Renal cortex interstitium (tissue), 11 donors: ENCODE measurements around the gene FUS. TPM values are rescaled to one million over a fixed set of nuclear protein-coding genes. Genes with fewer than 3 reads are reported as not detected.
"Not testable (repeated sequence)": the region's sequence is repeated elsewhere in the genome, so short reads cannot be mapped to it uniquely, and the experiment has no call there.

ENCODE experiments used
- DNase-seq, 11 donors: peaks; one replicate each; pipeline ENCODE4 v3.0.0-alpha.2; 2013; ENCODE audit warnings: low read depth in 9 of 11, low spot score in 4 of 11; ENCODE audit errors: extremely low read depth in 1 of 11
- polyA plus RNA-seq, 3 donors: library from polyadenylated mRNA; unstranded; fragments of 120-200 nt; gene quantifications; one replicate each; pipeline ENCODE4 v1.2.1, GENCODE V29; 2013; ENCODE audit not compliant: insufficient read length in 3 of 3

The FUS gene
- polyA plus RNA-seq, 3 donors: 736 to 808 (median 782) TPM

DNA sequence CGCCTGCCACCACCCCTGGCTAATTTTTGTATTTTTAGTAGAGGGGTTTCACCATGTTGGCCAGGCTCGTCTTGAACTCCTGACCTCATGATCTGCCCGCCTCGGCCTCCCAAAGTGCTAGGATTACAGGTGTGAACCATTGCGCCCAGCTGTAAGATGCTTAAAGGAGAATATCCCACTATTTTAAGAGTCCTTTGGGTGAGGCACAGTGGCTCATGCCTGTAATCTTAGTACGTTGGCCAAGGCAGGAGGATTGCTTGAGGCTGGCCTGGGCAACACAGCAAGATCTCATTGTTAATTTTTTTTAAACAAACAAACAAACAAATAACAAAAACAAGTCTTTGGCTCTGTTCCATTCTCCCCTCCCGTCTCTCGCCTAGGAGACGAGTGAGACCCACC, 38.9 kb upstream of the FUS start:
- DNase-seq: not testable (repeated sequence)

DNA sequence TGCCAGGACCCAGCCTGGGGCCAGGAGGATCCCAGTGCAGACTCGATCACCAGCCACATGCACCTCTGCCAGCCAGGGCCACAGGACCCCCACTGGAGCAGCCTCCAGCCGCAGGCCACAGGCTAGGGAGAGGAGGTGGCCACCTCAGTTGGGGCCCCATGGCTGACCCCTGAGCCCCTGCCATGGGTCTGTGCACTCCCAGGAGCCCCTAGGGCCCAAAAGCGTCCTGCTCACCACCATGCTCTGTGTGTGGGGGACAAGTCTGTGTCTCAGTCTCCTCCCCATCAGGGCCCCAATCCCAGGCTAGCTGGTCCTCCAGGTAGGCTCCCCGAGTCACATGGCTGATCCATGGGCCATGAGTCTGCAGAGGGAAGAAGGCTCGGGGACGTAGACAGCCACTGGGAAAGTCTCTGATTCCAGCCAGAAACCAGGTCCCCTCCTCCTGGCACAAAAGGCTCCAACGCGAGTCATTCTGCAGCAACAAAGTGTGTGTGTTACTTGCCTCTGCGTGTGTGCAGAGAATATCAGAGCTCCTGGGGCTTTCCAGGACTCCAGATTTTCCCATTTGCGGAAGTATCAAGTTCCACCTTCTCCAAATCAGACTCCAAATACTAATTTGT, 38.3 kb upstream of the FUS start:
- DNase-seq: no peak

DNA sequence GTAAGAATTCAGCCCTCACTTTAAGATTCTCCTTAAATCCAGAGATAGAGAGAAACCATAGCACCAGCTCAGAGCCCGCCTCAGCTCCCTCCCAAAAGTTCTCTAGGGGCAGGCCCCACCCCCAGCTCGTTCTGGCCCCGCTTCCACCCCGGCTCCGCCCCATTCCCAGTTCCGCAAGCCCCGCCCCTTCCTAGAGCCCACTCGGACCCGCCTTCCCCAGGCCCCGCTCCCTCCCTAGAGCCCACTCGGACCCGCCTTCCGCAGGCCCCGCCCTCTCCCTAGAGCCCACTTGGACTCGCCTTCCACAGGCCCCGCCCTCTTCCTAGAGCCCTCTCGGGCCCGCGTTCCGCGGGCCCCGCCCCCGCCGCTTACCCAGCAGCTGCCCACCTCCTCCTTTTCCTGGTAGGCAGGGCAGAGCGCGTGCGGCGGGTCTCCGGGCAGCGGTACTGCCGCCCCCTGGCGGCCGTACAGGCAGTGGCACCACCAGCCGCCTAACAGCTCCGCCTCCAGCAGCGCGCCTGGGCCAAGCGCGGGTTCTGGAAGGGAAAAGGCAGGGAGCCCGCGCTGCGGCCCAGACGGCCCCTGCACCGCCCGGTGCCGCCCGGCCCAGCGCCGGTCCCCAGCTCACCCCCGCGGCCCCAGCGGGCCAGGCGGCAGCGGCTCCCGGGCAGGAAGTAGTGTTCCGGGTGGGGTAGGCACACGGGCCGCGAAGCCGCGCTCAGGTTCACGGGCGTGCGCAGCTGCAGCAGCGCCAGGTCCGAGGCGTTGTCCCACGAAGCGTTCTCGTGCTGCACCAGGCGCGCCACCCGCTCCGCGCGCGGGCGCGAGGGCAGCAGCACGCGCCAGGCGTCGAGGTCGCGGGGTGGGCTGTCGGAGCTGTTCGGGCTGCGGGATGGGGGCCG, 37.6 kb upstream of the FUS start:
- DNase-seq: peak; percentile 94 to 99 (median 98)

DNA sequence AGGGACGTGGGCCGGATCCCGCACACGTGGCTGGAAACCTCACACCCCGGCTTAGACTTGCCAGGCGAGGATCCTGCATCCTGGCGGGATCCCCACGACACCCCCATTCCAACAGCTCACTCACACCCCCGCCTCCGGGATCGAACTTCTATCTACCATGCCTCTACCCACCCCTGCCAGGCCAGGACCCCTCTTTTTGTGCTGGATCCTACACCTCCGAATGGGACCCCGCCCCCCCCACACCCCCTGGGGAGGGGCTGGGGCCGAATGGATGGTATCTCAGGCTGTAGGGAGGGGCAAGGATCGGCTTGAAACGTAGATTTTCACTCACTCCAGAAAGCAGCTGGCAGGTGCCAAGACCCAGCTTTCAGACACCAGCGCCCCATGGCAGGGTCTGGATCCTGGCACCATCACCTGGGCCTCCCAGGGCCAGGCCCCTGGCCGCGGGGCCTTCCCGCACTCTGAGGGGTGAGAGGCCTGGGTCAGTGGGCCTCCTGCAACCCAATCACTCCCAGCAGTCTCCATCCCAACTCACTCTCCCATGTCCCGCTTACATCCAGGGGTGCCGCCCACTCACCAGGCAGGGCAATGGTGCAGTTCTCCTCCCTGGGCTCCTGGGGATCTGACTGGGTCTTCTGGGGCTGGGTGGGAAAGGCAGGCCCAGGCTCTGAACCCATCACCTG, 36.8 kb upstream of the FUS start:
- no peak for DNase-seq

DNA sequence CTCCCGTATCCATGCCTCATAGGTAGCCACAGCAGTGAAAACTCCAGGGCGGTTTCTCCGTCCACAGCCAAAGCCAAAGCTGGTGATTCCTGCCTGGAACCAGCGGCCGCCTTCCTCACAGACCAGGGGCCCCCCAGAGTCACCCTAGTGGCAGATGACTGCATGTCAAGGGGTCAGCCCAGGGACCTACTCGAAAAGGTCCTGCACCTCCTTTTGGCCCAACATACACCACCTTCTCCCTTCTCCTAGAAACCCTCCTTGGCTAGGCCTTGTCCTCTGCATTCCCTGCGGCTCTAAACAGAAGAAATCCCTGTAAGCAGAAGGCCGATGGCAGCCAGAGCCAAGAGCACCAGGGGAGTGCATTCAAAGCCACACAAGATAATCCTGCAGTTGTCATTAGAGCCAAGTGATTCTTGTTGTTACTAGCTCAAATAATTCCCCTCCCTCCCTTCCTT, 36.2 kb upstream of the FUS start:
- DNase-seq: no peak

DNA sequence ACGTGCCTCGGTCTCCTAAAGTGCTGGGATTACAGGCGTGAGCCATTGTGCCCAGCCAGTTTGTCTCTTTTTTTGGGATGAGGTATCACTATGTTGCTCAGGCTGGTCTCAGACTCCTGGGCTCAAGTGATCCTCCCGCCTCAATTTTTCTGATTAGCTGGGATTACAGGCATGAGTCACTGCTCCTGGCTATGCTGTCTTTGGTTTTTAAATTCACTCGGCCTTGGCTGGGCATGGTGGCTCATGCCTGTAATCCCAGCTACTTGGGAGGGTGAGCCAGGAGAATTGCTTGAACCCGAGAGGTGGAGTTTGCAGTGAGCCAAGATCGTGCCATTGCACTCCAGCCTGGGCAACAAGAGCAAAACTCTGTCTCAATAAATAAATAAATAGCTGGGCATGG, 35.5 kb upstream of the FUS start:
- DNase-seq: not testable (repeated sequence)

DNA sequence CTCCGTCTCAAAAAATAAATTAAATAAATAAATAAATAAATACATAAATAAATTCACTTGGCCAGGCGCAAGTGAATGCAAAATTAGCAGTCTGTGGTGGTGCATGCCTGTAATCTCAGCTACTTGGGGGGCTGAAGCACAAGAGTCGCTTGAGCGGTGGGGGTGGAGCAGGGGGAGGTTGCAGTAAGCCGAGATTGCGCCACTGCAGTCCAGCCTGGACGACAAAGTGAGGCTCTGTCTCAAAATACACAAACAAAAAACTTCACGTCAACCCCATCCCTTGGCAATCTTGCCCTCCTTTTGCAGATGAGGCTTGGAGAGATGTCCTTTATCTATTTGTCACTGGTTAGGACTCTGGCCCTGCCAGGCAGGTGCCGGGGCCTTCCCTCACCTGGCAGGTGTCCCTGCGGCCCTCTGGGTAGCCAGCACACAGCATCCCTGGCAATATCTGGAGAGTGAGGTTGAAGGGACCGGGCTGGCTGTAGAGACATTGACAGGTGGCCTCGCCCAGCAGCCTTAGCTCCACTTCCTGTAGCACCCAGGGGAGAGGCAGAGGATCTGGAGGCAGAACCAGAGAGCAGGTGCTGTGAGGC, 34.4 kb upstream of the FUS start:
- no peak for DNase-seq

DNA sequence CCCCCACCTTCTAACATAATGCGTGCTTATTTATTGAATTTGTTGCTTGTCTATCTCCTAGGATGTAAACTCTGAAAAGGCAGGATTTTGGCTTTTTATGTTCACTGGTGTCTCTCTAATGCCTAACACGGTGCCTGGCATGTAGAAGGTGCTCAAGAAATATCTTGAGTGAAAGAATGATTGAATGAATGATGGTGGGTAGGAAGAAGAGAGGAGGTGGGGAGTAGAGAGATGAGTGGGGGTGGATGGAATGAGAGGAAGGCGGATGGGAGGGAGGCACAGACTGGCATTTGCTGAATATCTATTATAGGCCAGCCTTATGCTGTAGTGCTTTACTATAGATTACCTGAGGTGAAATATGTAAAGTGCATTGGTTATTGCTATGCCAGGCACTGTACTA, 32.4 kb upstream of the FUS start:
- DNase-seq: no peak

DNA sequence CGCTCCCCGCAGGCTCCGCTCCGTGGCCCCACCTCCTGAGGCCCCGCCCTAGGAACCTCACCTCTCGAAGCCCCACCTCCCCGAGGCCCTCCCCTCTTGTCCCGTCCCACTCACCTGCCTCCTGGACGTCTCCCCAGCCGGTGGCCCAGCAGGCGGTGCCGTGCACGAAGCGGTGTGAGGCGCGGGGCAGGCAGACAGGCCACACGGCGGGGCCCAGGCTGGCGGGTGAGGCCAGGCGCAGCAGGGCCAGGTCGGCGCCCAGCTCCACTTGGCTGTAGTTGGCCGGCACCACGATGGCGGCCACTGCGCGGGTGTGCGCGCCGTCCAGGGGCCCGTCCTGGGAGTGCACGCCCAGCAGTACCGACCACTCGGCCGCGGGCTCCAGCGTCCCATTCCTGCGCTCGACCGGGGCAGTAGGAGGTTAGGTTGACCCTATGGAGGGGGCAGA, 31.6 kb upstream of the FUS start:
- DNase-seq: no peak

DNA sequence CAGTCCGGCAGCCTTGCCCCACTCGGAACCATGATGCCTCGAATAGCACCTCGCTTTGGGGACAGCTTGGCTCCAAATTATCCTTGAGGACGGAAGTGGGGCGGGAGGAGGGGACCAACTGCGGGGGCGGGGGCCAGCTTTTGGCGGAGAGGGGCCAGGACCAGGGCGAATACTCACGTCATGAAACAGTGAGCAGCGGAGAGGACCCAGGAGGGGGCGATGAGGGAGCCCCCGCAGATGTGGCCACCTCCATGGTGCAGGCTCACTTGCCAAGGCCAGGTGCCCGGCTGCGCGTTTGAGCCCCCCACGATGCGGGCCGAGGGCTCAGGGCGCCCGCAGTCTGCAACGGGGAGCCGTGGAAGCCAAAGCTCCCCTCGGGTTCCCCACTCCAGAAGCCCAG, 31.0 kb upstream of the FUS start:
- no peak for DNase-seq

DNA sequence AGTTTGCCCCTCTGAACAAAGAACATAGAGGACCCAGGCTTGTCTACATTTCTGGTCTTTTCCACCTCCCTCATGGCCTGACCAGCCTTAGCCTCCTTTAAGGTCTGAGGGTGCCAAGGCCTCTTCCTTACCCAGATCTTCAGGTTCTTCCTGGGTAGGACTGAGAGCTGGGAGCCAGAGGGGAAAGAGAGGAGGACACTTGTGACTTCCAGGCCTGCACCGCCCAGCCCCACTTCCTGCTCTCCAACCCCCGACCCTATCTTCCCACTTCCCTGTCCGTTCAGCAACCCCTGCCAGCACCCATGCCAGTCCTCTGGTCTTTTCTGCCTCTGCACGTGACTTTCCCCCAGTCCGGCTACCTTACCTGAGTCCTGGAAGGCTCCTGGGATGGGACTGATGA, 30.6 kb upstream of the FUS start:
- no peak for DNase-seq

DNA sequence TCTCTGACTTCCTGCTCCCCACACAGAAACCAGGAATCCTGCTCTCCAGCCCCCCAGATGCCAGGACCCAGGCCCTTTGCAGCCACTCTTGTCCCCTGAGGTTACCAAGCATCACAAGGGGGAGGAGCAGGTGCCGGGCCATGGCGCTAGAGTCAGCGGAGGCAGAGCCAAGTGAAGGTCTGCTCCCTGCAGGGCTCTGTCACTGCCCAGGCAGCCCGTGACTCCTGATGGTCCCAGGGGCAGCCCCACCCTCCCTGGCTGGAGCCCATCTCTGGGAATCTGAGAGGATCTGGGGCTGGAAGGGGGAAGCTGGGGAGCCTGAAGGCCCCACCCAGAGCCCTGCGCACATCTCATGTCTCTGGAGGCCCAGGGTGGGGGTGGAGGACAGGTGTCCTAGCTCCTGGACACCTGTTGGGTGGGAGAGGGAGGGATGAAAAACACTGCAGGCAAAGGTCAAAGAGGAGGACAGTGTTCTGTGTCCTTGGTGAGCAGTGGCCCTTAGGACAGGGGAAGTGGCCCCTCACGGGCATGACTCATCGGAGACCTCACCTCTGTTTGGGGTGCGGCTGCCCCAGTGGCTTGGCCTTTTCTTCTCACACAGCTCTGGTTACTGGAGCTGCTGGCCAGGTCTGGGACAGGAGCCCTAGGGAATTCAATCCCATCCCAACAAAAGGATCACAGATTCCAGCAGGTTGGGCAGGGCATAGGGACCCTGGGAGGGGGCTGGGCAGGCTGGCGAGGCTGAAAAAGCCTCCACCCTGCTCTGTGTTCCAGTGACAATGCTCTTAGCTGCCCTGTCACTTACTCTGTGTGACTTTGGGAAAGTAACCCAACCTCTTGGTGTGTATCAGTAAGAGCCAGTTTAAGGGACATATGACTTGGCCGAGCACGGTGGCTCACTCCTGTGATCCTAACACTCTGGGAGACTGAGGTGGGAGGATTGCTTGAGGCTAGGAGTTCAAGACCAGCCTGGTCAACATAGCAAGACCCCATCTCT, 29.7 kb upstream of the FUS start, which contains the start of gene PRSS36:
TSS of gene PRSS36 (minus strand) at position 173 of the 997 bp plus-strand sequence. CDS start at position 142, 31 bp downstream.
- DNase-seq: no peak

DNA sequence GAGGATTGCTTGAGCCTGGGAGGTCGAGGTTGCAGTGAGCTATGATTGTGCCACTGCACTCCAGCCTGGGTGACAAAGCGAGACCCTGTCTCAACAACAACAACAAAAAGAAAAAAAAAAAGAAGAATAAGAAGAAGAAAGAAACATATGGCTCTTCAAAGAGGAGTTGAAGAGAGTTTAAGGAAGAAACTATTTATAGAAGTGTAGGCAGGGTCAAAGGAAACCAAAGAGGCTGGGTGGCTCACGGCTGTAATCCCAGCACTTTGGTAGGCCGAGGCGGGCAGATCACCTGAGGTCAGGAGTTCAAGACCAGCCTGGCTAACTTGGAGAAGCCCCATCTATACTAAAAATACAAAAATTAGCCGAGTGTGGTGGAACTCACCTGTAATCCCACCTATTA, 29.0 kb upstream of the FUS start:
- DNase-seq: not testable (repeated sequence)

DNA sequence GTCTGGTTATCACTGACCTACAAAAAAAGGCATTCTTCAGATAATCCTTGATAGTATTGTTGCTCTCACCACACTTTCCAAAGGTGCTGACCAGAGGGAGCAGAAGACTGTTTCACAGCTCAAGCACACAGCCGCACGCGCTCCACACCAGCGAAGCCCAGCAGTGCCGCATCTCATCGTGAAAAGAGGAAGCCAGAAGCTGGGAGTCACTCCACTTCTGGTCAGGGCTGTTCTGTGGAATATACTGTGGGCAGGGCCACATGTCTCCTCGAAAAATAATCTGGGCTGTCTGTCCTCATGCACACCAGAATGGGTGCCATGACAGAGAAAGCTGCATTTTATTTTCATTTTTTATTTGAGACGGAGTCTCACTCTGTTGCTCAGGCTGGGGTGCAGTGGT, 22.8 kb upstream of the FUS start:
- DNase-seq: no peak

DNA sequence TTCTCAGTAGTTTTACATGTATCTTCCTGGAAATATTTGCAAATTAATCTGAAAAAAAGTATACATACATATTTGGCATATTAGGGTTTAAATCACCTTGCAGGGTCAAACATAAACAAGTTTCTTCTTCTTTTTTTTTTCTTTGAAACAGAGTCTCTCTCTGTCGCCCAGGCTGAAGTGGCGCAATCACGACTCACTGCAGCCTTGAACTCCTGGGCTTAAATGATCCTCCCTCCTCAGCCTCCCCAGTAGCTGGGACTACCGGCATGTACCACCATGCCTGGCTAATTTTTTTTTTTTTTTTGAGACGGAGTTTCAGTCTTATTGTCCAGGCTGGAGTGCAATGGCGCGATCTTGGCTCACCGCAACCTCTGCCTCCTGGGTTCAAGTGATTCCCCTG, 12.6 kb upstream of the FUS start:
- no peak for DNase-seq

DNA sequence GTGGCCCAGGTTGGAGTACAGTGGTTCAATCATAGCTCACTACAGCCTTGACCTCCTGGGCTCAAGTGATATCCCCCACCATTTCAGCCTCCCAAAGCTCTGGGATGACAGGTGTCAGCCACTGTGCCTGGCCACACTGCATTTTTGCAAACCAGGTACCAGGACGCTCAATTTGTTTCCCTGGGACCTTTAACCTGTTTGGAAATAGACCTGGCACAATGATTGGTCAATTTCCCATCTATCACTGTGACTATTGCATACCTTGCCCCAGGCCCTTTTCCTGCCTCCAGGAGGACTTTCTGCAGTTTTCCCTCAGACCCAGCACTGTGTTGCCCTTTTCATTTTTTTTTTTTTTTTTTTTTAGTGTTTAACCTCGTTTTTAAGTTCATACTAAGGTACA, 11.1 kb upstream of the FUS start:
- no peak for DNase-seq

DNA sequence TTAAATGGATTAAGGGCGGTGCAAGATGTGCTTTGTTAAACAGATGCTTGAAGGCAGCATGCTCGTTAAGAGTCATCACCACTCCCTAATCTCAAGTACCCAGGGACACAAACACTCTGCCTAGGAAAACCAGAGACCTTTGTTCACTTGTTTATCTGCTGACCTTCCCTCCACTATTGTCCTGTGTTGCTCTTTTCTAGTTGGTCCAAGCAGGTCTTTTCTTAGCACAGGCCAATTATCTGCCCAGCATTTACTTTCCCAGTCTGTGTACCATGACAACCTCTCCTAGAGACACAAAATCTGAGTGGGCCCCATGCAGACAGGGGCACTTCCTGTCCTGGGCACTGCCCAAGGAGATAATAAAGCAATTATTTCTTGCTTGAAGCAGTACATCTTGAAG, 9.9 kb upstream of the FUS start:
- DNase-seq: not testable (repeated sequence)

DNA sequence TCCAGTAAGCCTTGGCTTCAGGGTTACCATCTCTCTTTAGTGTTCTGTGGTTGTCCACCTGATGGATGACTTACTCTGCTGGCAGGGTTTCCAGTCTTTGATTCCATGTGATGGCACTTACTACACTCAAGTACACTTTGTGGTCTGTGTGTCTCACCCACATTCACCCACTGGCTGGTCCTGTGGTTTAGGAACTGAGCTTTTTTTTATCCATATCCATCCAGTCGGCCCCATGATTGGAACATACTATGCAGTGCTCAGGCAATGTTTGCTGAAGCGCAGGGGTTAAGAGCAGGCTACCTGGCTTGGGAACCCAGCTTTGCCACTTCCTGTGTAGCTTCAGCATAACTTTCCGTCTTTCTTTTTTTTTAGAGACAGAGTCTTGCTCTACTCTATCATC, 2.8 kb upstream of the FUS start:
- no peak for DNase-seq
